GM10266 (cell line): ENCODE data around the gene CCDC51.

Source experiments
- DNase-seq: peaks from one replicate; pipeline ENCODE4 v3.0.0; 2012; ENCODE audit errors: extremely low spot score
- CTCF ChIP-seq: IDR thresholded peaks from 2 replicates; pipeline ENCODE4 v1.5.1; 2012; ENCODE audit warnings: mild to moderate bottlenecking, low read depth; ENCODE audit not compliant: control insufficient read depth, insufficient read depth; ENCODE audit errors: missing control alignments

The CCDC51 gene

GRCh38 chr3:48423241-48423882 is 16.6 kb downstream of the CCDC51 start:
- TF ChIP-seq CTCF: no peak
- DNase-seq: no peak

GRCh38 chr3:48422681-48423080 is 17.2 kb downstream of the CCDC51 start:
- DNase-seq: no peak
- no peak for TF ChIP-seq CTCF

GRCh38 chr3:48422272-48422671 is 17.6 kb downstream of the CCDC51 start:
- no peak for DNase-seq
- TF ChIP-seq CTCF: peak; percentile 23

- no peak for DNase-seq
- no peak for TF ChIP-seq CTCF
Observed at GRCh38 chr3:48420561-48420960, 19.4 kb downstream of the CCDC51 start.

- TF ChIP-seq CTCF: no peak
Observed at GRCh38 chr3:48419597-48419996, 20.3 kb downstream of the CCDC51 start.

GRCh38 chr3:48419149-48419548 is 20.8 kb downstream of the CCDC51 start:
- no peak for TF ChIP-seq CTCF
- no peak for DNase-seq

More at GRCh38 chr3:48419597-48419996, 20.3 kb downstream of the CCDC51 start:
- no peak for DNase-seq

- TF ChIP-seq CTCF: no peak
- DNase-seq: no peak
Observed at GRCh38 chr3:48418651-48419050, 21.3 kb downstream of the CCDC51 start.
